ENCODE measurements around the gene LIME1. TPM values are rescaled to one million over a fixed set of nuclear protein-coding genes. Genes with fewer than 3 reads are reported as not detected.

LIME1 gene
- total RNA-seq, 6 experiments from 2014 or later, result 37.0 to 118 (median 65.5) TPM

GRCh38 chr20:63689046-63690002 lies 47.1 kb upstream of the LIME1 start:
- Histone ChIP-seq H3K4me3 (no peak overlapping the region), H3K27me3 (no peaks in the 10 kb centered on the region), H3K27ac (no peak overlapping the region), H3K9me3 (no peaks in the 10 kb centered on the region), H3K4me1 (no peaks in the 10 kb centered on the region), H3K36me3 (no peaks in the 10 kb centered on the region)
- TF ChIP-seq POLR2A (IDR thresholded peaks at IDR 0.05), result no peak
- TF ChIP-seq, protein P1, sequence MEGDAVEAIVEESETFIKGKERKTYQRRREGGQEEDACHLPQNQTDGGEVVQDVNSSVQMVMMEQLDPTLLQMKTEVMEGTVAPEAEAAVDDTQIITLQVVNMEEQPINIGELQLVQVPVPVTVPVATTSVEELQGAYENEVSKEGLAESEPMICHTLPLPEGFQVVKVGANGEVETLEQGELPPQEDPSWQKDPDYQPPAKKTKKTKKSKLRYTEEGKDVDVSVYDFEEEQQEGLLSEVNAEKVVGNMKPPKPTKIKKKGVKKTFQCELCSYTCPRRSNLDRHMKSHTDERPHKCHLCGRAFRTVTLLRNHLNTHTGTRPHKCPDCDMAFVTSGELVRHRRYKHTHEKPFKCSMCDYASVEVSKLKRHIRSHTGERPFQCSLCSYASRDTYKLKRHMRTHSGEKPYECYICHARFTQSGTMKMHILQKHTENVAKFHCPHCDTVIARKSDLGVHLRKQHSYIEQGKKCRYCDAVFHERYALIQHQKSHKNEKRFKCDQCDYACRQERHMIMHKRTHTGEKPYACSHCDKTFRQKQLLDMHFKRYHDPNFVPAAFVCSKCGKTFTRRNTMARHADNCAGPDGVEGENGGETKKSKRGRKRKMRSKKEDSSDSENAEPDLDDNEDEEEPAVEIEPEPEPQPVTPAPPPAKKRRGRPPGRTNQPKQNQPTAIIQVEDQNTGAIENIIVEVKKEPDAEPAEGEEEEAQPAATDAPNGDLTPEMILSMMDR (IDR thresholded peaks at IDR 0.05), result no peak
- ATAC-seq, result no peak
- DNase-seq, result no peak
- intact Hi-C loops (cut with DNase I), result no loop called here
- 95% methylated on average over 4 of the region's 44 CpGs for WGBS (ENCODE audit: insufficient coverage, low coverage, low lambda C conversion rate, missing lambda C conversion rate)

GRCh38 chr20:63690003-63690897 lies 46.2 kb upstream of the LIME1 start:
- H3K27ac ChIP-seq, result no peak overlapping the region
- no peak for TF ChIP-seq POLR2A (IDR thresholded peaks at IDR 0.05)
- TF ChIP-seq, protein P1 (IDR thresholded peaks at IDR 0.05), result no peak

DNA sequence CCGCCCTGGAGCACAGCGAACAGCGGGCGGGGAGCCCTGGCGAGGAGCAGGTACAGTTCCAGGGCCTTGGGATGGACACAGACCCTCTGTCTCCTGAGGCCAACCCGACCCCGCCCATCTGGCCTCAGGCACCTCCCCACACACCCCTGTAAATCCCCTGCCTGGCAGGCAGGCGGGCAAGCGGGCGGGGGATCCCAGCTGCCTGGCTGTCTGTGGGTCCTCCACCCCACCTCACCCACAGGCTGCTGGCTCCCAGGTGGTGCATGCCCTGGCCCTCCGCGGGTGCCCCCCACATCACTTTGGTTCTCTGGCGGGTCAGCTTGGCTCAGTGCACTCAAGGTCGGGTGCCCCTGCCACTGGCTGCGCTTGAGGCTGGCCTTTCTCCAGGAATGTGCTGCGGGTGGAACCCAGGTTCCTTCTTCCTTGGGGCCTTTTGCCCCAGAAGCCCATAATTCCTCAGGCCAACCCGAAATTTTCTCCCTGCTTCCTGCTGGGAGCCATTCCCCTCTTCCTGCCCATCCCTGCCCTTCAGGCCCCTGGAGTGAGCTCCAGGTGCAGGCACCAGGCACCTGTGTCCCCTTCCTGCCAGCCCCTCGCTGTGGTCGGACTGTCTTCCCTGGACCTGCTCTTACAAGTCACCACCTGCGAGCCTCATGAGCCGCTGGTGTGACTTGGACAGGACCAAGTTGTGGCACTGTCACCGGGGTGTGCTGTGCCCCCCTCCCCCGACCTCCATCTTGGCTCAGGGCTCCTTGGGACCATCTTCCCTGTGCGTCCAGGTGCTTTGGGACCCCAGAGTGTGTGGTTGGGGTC lies 45.4 kb upstream of the LIME1 start:
- TF ChIP-seq, protein P1 (IDR thresholded peaks at IDR 0.05), result no peak
- TF ChIP-seq POLR2A (IDR thresholded peaks at IDR 0.05), result no peak
- no peaks in the 10 kb centered on the region for H3K36me3 ChIP-seq
- peak in 2 of 3 donors; percentile 23 to 56 for DNase-seq
- WGBS (ENCODE audit: insufficient coverage, low coverage, low lambda C conversion rate, missing lambda C conversion rate), result no CpG with 5 or more reads among the region's 24 CpGs
- H3K9me3 ChIP-seq, result no peaks in the 10 kb centered on the region
- ATAC-seq, result no peak
- no peak overlapping the region for H3K4me3 ChIP-seq
- H3K27ac ChIP-seq, result no peak overlapping the region
- H3K27me3 ChIP-seq, result no peaks in the 10 kb centered on the region
- intact Hi-C loops (cut with DNase I), result no loop called here
- no peaks in the 10 kb centered on the region for H3K4me1 ChIP-seq

More at GRCh38 chr20:63690003-63690897, 46.2 kb upstream of the LIME1 start:
- Histone ChIP-seq H3K36me3 (no peaks in the 10 kb centered on the region), H3K27me3 (no peaks in the 10 kb centered on the region), H3K9me3 (no peaks in the 10 kb centered on the region), H3K4me3 (no peak overlapping the region), H3K4me1 (no peaks in the 10 kb centered on the region)
- DNase-seq (peak in 1 of 3 donors; percentile 51), ATAC-seq (no peak)
- WGBS (ENCODE audit: insufficient coverage, low coverage, low lambda C conversion rate, missing lambda C conversion rate), result no CpG with 5 or more reads among the region's 40 CpGs
- intact Hi-C loops (cut with DNase I), result no loop called here
